Measurements from ENCODE around the gene BCAS3. TPM values are rescaled to one million over a fixed set of nuclear protein-coding genes. Genes with fewer than 3 reads are reported as not detected.
A peak's percentile ranks its signal among the peaks of the same experiment; 100 is the strongest.
"Not testable (repeated sequence)": the region's sequence is repeated elsewhere in the genome, so short reads cannot be mapped to it uniquely, and the experiment has no call there.

The BCAS3 gene
- total RNA-seq, 1 experiment from 2014 or later: 8.0 TPM

- DNase-seq (ENCODE audit: low read depth): no peak
These were observed 312.2 kb downstream of the BCAS3 start for GRCh38 chr17:60989846-60990245.

- no peak for DNase-seq (ENCODE audit: low read depth)
These were observed 315.8 kb downstream of the BCAS3 start for GRCh38 chr17:60993497-60993896.

- no peak for DNase-seq (ENCODE audit: low read depth)
These were observed 318.0 kb downstream of the BCAS3 start for GRCh38 chr17:60995680-60996079.

- DNase-seq (ENCODE audit: low read depth): peak; percentile 19
These were observed 323.3 kb downstream of the BCAS3 start for GRCh38 chr17:61000911-61001310.

GRCh38 chr17:61002316-61002736 is 324.7 kb downstream of the BCAS3 start:
- DNase-seq (ENCODE audit: low read depth): peak; percentile 6

GRCh38 chr17:61005358-61005757 is 327.7 kb downstream of the BCAS3 start:
- DNase-seq (ENCODE audit: low read depth): no peak

GRCh38 chr17:61005958-61006357 is 328.3 kb downstream of the BCAS3 start:
- not testable (repeated sequence) for DNase-seq (ENCODE audit: low read depth)

GRCh38 chr17:61007980-61008379 is 330.3 kb downstream of the BCAS3 start:
- no peak for DNase-seq (ENCODE audit: low read depth)

- no peak for DNase-seq (ENCODE audit: low read depth)
These were observed 332.0 kb downstream of the BCAS3 start for GRCh38 chr17:61009663-61010062.

GRCh38 chr17:61010661-61011170 is 333.1 kb downstream of the BCAS3 start:
- no peak for DNase-seq (ENCODE audit: low read depth)

- DNase-seq (ENCODE audit: low read depth): no peak
These were observed 333.6 kb downstream of the BCAS3 start for GRCh38 chr17:61011251-61011650.

- DNase-seq (ENCODE audit: low read depth): no peak
These were observed 338.3 kb downstream of the BCAS3 start for GRCh38 chr17:61015966-61016365.

GRCh38 chr17:61017317-61018006 is 339.8 kb downstream of the BCAS3 start:
- no peak for DNase-seq (ENCODE audit: low read depth)

- DNase-seq (ENCODE audit: low read depth): no peak
These were observed 341.3 kb downstream of the BCAS3 start for GRCh38 chr17:61018938-61019337.

GRCh38 chr17:61023996-61024395 is 346.3 kb downstream of the BCAS3 start:
- no peak for DNase-seq (ENCODE audit: low read depth)

- DNase-seq (ENCODE audit: low read depth): no peak
These were observed 349.2 kb downstream of the BCAS3 start for GRCh38 chr17:61026818-61027217.

GRCh38 chr17:61029181-61029580 is 351.5 kb downstream of the BCAS3 start:
- no peak for DNase-seq (ENCODE audit: low read depth)

GRCh38 chr17:61040666-61041065 is 363.0 kb downstream of the BCAS3 start:
- no peak for DNase-seq (ENCODE audit: low read depth)

- DNase-seq (ENCODE audit: low read depth): not testable (repeated sequence)
These were observed 364.7 kb downstream of the BCAS3 start for GRCh38 chr17:61042348-61042747.

GRCh38 chr17:61047515-61047914 is 369.9 kb downstream of the BCAS3 start:
- DNase-seq (ENCODE audit: low read depth): no peak

GRCh38 chr17:61048376-61049106 is 370.9 kb downstream of the BCAS3 start:
- DNase-seq (ENCODE audit: low read depth): no peak

GRCh38 chr17:61053469-61053868 is 375.8 kb downstream of the BCAS3 start:
- DNase-seq (ENCODE audit: low read depth): no peak

GRCh38 chr17:61054436-61054835 is 376.8 kb downstream of the BCAS3 start:
- DNase-seq (ENCODE audit: low read depth): no peak

Measured in HT1080 (cell line).